GM19324 (cell line): ENCODE results near the gene SHROOM2.

Experiments used
- ATAC-seq: cut with Tn5 transposase; IDR thresholded peaks from one replicate; pipeline ENCODE4 v1.9.1; 2021; ENCODE audit warnings: mild to moderate bottlenecking, moderate library complexity; ENCODE audit not compliant: unreplicated experiment, low FRiP score

The SHROOM2 gene

DNA sequence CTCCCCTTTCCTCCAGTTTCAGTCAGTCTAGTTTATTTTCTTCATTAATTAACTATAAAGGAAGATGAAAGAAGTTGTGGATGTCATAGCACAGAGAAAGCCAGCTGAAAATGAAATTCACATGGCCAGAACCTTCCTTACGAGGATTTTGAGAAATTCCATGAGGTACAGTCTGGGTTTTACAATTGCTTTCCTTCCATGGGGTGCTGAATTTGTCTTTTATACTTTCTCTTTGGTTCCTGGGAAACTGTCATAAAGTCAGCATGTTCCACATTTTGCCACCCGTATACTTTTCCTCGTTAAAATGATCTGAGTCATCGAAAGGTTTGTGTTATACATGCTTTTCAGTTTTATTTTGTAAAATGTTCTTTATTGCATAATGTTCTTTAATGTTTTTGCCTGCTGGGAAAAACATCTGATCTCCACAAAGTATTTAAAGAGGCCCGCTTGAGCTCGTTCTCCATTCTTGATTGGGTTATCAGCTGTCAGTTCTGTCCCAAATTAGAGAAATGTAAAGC is 102.8 kb downstream of the SHROOM2 start:
- ATAC-seq = no peak

DNA sequence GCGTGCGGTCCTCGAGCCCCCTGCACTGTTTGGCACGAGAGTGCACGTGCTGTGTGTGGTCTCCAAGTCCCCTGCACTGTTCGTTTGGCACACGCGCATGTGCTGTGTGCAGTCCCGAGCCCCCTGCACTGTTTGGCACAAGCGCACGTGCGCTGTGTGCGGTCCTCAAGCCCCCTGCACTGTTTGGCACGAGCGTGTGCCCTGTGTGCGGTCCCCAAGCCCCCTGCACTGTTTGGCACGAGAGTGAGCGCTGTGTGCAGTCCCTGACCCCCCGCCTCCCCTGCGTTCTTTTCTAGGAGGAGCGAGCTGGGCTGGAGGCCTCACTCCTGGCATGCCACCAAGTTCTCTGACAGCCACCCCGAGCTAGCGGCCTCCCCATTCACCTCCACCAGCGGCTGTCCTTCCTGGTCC is 104.5 kb downstream of the SHROOM2 start:
- ATAC-seq = no peak

- ATAC-seq = no peak
These were observed 109.1 kb downstream of the SHROOM2 start for GRCh38 chrX:9895225-9895912.

DNA sequence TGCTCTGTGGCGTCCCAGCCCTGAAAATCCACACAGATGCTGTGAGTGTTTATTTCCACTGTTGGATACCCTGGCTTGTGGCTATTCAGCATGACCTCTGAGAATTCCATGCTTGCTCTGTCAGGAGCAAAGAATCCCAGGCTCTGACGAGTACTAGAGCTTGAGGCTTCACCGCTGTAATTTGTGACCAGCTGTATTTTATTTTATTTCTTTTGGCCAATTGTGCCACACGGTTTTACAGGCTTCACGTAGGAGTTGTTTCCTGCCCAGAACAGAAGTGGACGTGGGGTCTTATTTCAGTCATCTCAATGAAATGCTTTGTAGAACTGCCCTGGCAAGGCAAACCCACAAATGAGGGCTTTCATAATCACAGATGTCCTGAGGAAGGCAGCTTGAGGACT is 111.5 kb downstream of the SHROOM2 start:
- ATAC-seq = no peak

- ATAC-seq = no peak
These were observed 113.4 kb downstream of the SHROOM2 start for GRCh38 chrX:9899640-9900111.

DNA sequence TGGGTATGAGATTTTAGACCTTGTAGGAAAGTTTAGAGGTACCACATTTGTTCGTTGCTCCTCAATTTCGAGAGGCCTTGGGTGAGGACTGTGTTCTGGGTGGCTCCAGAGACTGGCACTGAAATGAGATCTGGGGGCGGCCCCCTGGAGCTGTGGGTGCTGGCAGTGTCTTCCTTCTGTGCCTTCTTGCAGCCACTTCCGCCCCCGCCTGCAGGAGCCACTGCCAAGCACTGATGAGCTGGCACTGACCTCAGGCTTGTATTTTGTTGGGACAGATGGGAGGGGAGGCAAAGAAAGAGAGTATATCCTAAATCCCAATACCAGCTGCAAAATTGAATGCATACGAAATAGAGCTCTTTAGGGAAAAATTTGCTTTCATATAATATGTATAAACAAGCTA is 116.4 kb downstream of the SHROOM2 start:
- ATAC-seq = no peak

DNA sequence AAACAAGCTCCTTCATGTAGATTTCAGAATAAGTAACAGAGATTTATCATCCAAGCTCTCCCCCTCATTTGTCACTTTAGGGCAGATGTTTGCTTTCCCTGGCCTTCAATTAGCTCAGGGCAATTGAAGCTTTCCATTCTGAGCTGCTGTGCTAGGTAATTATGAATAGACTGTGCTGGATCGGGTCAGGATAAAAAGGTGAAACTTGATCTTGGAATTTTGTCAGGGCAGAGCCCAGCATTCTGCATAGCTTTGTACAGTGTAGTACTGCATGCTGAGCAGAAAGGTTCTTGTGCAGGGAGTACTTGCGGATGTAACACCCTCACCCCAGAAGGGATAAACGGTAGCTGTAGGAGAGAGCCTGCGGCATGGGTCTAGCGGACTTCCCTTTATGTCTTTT is 116.9 kb downstream of the SHROOM2 start:
- no peak for ATAC-seq

DNA sequence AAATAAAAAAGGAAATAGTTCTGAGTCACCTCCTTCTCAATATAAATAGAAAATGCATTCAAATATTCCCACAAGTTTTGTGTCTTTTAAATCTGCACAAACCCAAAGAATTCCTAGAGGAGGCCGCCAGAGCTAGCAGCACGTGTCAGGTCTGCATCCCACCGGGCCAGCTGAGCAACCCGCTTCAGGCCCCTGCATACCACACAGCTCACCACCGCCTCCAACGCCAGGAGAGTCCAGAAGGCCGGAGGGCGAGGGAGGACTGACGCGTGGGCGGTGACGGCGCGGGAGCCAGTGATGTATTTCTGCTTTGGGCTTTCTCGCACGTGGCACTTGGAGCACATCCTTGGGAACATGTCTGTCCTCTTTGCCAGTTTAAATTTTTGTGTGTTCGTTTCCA is 119.1 kb downstream of the SHROOM2 start:
- ATAC-seq = no peak

DNA sequence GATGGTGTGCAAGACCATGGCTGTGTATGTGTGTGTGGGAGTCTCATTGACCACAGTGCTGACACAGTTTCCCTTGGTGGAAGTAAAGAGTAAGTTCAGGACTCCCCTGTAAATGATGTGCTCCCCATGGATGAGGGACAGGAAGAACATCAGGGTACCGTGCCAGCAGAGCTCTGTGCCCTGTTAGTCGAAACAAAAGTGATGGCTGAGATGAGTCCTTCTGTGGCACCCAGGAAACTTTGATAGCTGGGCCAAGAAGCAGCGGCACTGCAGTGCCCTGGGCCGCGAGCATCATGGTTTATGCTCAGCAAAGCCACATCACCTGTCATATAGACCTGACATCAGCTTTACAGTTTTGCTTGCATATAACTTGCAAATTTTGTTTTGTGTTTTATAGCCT is 119.5 kb downstream of the SHROOM2 start:
- no peak for ATAC-seq

GRCh38 chrX:9906919-9907318 is 120.7 kb downstream of the SHROOM2 start:
- no peak for ATAC-seq

DNA sequence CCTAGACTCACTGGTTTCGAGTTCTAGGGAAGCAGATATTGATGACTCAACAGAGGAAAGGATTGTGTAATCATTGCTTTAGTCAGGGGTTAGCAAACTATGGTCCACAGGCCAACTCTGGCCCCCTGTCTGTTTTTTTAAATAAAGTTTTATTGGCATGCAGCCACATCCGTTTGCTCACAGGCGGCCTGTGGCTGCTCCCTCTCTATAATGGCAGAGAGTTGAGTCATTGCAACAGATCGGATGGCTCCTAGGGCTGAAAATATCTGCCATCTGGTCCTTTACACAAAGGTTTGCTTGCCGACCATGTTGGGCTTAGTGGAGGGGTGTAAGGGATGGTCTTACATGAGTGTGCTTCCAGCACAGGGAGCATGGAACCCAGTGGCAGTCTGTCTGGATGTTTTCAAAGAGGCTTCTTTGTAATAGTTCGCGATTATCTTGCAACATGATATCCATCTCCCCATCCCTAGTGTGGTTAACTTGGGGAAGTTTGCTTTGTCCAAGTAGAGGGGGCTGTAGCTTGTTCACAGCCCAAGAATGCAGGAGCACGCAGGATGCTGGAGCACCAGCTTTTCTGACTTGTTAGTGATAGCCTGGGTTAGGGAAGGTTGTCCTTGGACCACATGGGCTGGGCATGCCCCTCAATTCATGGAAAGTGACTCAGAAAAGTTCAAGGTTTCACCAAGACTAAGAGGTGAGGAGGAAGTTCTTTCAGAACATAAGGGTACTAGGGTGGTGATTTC is 121.6 kb downstream of the SHROOM2 start:
- ATAC-seq = no peak

- no peak for ATAC-seq
These were observed 123.0 kb downstream of the SHROOM2 start for GRCh38 chrX:9909254-9909653.

DNA sequence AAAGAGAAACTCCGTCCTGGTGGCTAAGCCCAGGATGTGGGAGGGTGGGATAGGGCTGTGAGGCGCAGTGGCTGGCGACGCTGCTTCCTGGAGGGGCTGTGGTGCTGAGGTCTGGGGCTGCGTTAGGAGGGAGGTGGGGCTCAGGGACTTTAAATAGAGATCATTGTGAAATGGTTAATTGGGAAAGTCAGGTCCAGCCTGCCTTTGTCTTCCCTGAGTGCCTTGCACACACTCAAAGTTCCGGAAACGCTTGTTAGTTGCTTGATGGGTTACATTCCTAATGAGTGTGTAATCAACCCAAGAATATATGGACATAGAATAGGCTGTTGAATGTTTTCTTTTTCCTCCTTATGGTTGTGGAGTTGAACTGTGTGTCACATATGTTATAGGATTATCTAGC is 125.3 kb downstream of the SHROOM2 start:
- ATAC-seq = no peak

GRCh38 chrX:9912351-9913145 is 126.3 kb downstream of the SHROOM2 start:
- no peak for ATAC-seq

DNA sequence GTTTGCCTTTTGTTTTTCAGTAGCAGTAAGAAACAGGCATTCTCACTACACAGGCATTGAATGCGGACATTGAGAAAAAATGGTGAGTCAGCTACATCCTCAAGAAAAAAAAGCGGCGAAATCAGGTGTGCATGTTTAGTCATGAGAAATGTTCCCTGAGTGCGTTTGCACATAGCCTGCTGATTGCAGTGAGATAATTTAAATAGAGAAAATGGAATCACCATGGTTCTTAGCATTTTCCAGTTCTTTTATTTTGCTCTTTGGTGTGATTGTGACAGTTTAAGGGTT is 126.9 kb downstream of the SHROOM2 start:
- no peak for ATAC-seq

GRCh38 chrX:9917861-9918260 is 131.6 kb downstream of the SHROOM2 start:
- no peak for ATAC-seq

DNA sequence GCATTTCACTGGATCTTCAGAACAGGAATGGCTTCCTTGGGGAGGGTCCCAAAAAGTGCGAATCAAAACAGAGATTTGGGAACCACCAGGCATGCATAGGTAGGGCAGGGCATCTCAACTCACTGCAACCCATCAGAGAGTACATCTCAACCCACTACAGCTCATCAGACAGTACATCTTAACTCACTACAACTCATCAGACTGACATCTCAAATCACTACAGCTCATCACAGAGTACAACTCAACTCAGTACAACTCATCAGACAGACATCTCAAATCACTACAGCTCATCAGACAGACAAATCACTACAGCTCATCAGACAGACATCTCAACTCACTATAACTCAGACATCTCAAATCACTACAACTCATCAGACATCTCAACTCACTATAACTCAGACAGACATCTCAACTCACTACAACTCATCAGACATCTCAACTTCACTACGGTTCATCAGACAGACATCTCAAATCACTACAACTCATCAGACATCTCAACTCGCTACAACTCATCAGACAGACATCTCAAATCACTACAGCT is 133.5 kb downstream of the SHROOM2 start:
- ATAC-seq = no peak

GRCh38 chrX:9921407-9921806 is 135.2 kb downstream of the SHROOM2 start:
- no peak for ATAC-seq

DNA sequence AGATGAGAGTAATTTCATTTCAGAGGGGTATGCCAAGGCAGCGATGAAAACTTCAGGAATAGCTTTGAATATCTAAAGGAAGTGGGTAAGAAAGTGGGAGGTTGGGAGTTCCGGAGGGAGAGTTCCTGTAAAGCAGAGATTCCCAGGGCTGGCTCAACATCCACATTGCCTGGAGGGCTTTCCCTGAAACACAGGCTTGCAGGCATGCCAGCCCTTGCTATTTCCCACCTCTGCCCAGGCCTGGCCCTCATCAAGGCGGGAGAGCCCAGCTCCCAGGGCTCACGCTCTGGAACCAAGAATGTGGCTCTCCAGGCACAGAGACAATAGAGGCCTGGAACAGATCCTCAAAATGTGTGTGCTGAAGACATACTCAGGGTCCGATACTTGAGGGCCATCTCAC is 137.1 kb downstream of the SHROOM2 start:
- ATAC-seq = no peak

GRCh38 chrX:9926002-9926401 is 139.8 kb downstream of the SHROOM2 start:
- no peak for ATAC-seq
